ENCODE results near the gene SNRPD1.

Gene SNRPD1

GRCh38 chr18:21663578-21663977, 51.5 kb downstream of the SNRPD1 start:
- no peak overlapping the region for H2BK5ac ChIP-seq (ENCODE audit: low read length)
- no peak overlapping the region for H3K14ac ChIP-seq (ENCODE audit: low read length)
- no peak overlapping the region for H4K8ac ChIP-seq (ENCODE audit: low read depth, low read length)
- no peaks in the 10 kb centered on the region for H3K79me1 ChIP-seq (ENCODE audit: low read depth, low read length)
- no peak for DNase-seq (ENCODE audit: low spot score)
- no peaks in the 10 kb centered on the region for H3K4me1 ChIP-seq (ENCODE audit: control insufficient read depth in 2 of 2, insufficient read depth in 1 of 2, low read depth in 1 of 2, low read length in 2 of 2)
- no peak overlapping the region for H2BK12ac ChIP-seq (ENCODE audit: low read length)
- no peak overlapping the region for H3K18ac ChIP-seq (ENCODE audit: low read length)
- H4K91ac ChIP-seq (ENCODE audit: low read depth, low read length, poor library complexity), result no peak overlapping the region
- H2BK15ac ChIP-seq (ENCODE audit: low read length), result no peak overlapping the region
- H2AFZ ChIP-seq (ENCODE audit: low read length), result no peak overlapping the region
- H2AK5ac ChIP-seq (ENCODE audit: low read depth, low read length), result no peak overlapping the region
- no peak overlapping the region for H3K27ac ChIP-seq (replicated peaks; ENCODE audit: low read length)
- peaks cover 0 to 25% of the 10 kb centered on the region in 2 donors for H3K36me3 ChIP-seq (replicated peaks in 1 of 2; ENCODE audit: control insufficient read depth in 2 of 2, insufficient read depth in 2 of 2, low read length in 2 of 2)
- no peak overlapping the region for H3K4ac ChIP-seq (ENCODE audit: low read length)
- no peak overlapping the region for H3K4me3 ChIP-seq (ENCODE audit: low read length in 2 of 2)
- no peak overlapping the region for H3K4me2 ChIP-seq (ENCODE audit: insufficient read depth, low read length, poor library complexity, severe bottlenecking)
- H2BK120ac ChIP-seq (ENCODE audit: low read depth, low read length), result no peak overlapping the region
- no peak overlapping the region for H3K23ac ChIP-seq (ENCODE audit: low read depth, low read length, poor library complexity)
- no peak overlapping the region for H3K9ac ChIP-seq (ENCODE audit: low read depth, low read length, poor library complexity)
- WGBS, 2 donors (ENCODE audit: extremely low coverage in 2 of 2, insufficient read length in 2 of 2, insufficient replicate concordance in 1 of 2), result 100% methylated on average over 1 of the region's 7 CpGs; no CpG with 5 or more reads in 1 of the 2 donors
- H3K27me3 ChIP-seq (ENCODE audit: control insufficient read depth in 3 of 3, insufficient read depth in 3 of 3, low read depth in 1 of 3, low read length in 3 of 3), result no peaks in the 10 kb centered on the region
- H3K9me3 ChIP-seq (replicated peaks in 1 of 2; ENCODE audit: control insufficient read depth in 2 of 2, insufficient read depth in 1 of 2, low read depth in 1 of 2, low read length in 2 of 2), result no peaks in the 10 kb centered on the region

GRCh38 chr18:21664069-21664468, 52.0 kb downstream of the SNRPD1 start:
- Histone ChIP-seq H3K27ac (replicated peaks; ENCODE audit: low read length) (no peak overlapping the region), H2AK5ac (ENCODE audit: low read depth, low read length) (no peak overlapping the region), H3K14ac (ENCODE audit: low read length) (no peak overlapping the region), H3K4ac (ENCODE audit: low read length) (no peak overlapping the region), H2BK15ac (ENCODE audit: low read length) (no peak overlapping the region), H3K27me3 (ENCODE audit: control insufficient read depth in 3 of 3, insufficient read depth in 3 of 3, low read depth in 1 of 3, low read length in 3 of 3) (no peaks in the 10 kb centered on the region), H3K4me1 (ENCODE audit: control insufficient read depth in 2 of 2, insufficient read depth in 1 of 2, low read depth in 1 of 2, low read length in 2 of 2) (no peaks in the 10 kb centered on the region), H3K4me3 (ENCODE audit: low read length in 2 of 2) (no peak overlapping the region), H3K9me3 (replicated peaks in 1 of 2; ENCODE audit: control insufficient read depth in 2 of 2, insufficient read depth in 1 of 2, low read depth in 1 of 2, low read length in 2 of 2) (no peaks in the 10 kb centered on the region), H3K36me3 (replicated peaks in 1 of 2; ENCODE audit: control insufficient read depth in 2 of 2, insufficient read depth in 2 of 2, low read length in 2 of 2) (peaks cover 0 to 24% of the 10 kb centered on the region in 2 donors), H2BK120ac (ENCODE audit: low read depth, low read length) (no peak overlapping the region), H2BK12ac (ENCODE audit: low read length) (no peak overlapping the region), H4K91ac (ENCODE audit: low read depth, low read length, poor library complexity) (no peak overlapping the region), H2BK5ac (ENCODE audit: low read length) (no peak overlapping the region), H3K9ac (ENCODE audit: low read depth, low read length, poor library complexity) (no peak overlapping the region), H3K23ac (ENCODE audit: low read depth, low read length, poor library complexity) (no peak overlapping the region), H3K18ac (ENCODE audit: low read length) (no peak overlapping the region), H3K79me1 (ENCODE audit: low read depth, low read length) (no peaks in the 10 kb centered on the region), H4K8ac (ENCODE audit: low read depth, low read length) (no peak overlapping the region), H3K4me2 (ENCODE audit: insufficient read depth, low read length, poor library complexity, severe bottlenecking) (no peak overlapping the region), H2AFZ (ENCODE audit: low read length) (no peak overlapping the region)
- WGBS, 2 donors (ENCODE audit: extremely low coverage in 2 of 2, insufficient read length in 2 of 2, insufficient replicate concordance in 1 of 2), result no CpG with 5 or more reads among the region's 2 CpGs
- DNase-seq (ENCODE audit: low spot score), result no peak

DNA sequence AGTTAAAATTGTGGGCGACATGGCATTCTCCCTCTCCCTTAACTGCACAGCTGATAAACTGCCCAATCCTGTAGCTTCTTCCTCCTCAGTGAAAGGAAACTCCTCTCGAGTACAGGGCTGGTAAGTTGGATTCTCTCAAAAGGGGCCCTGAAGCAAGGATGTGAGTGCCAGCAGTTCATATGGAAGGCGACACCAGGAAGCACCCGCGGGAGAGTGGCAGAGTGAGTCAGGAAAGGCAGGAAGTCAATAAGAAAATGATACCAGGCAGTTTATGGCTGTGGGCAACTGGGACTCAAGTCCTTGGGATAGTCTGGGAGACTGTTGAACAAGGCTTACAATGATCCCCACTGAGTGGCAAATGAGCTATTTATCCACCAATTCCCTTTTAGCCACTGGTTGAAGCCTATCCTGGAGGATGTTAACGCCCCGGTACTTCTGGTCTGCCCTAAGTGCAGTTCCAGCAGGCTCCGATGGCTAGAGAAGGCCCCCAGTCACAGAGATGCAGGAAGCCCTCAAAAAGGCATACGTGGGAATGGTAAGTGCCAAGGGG, 57.7 kb downstream of the SNRPD1 start:
- Histone ChIP-seq H2BK5ac (ENCODE audit: low read length) (no peak overlapping the region), H4K8ac (ENCODE audit: low read depth, low read length) (no peak overlapping the region), H3K27me3 (ENCODE audit: control insufficient read depth in 3 of 3, insufficient read depth in 3 of 3, low read depth in 1 of 3, low read length in 3 of 3) (no peaks in the 10 kb centered on the region), H3K4me2 (ENCODE audit: insufficient read depth, low read length, poor library complexity, severe bottlenecking) (no peak overlapping the region), H2BK120ac (ENCODE audit: low read depth, low read length) (no peak overlapping the region), H3K4me3 (ENCODE audit: low read length in 2 of 2) (no peak overlapping the region), H2AK5ac (ENCODE audit: low read depth, low read length) (no peak overlapping the region), H2BK15ac (ENCODE audit: low read length) (no peak overlapping the region), H2BK12ac (ENCODE audit: low read length) (no peak overlapping the region), H3K79me1 (ENCODE audit: low read depth, low read length) (no peaks in the 10 kb centered on the region), H3K14ac (ENCODE audit: low read length) (no peak overlapping the region), H2AFZ (ENCODE audit: low read length) (no peak overlapping the region), H3K4ac (ENCODE audit: low read length) (no peak overlapping the region), H3K36me3 (replicated peaks in 1 of 2; ENCODE audit: control insufficient read depth in 2 of 2, insufficient read depth in 2 of 2, low read length in 2 of 2) (no peaks in the 10 kb centered on the region), H3K9me3 (replicated peaks in 1 of 2; ENCODE audit: control insufficient read depth in 2 of 2, insufficient read depth in 1 of 2, low read depth in 1 of 2, low read length in 2 of 2) (no peaks in the 10 kb centered on the region), H3K4me1 (ENCODE audit: control insufficient read depth in 2 of 2, insufficient read depth in 1 of 2, low read depth in 1 of 2, low read length in 2 of 2) (peaks cover 0 to under 1% of the 10 kb centered on the region in 2 donors), H3K9ac (ENCODE audit: low read depth, low read length, poor library complexity) (no peak overlapping the region), H3K27ac (replicated peaks; ENCODE audit: low read length) (no peak overlapping the region), H3K23ac (ENCODE audit: low read depth, low read length, poor library complexity) (no peak overlapping the region), H4K91ac (ENCODE audit: low read depth, low read length, poor library complexity) (no peak overlapping the region), H3K18ac (ENCODE audit: low read length) (no peak overlapping the region)
- no peak for DNase-seq (ENCODE audit: low spot score)
- no CpG with 5 or more reads among the region's 9 CpGs for WGBS, 2 donors (ENCODE audit: extremely low coverage in 2 of 2, insufficient read length in 2 of 2, insufficient replicate concordance in 1 of 2)

GRCh38 chr18:21672521-21673267, 60.6 kb downstream of the SNRPD1 start:
- H3K14ac ChIP-seq (ENCODE audit: low read length), result no peak overlapping the region
- H2BK15ac ChIP-seq (ENCODE audit: low read length), result no peak overlapping the region
- H3K36me3 ChIP-seq (replicated peaks in 1 of 2; ENCODE audit: control insufficient read depth in 2 of 2, insufficient read depth in 2 of 2, low read length in 2 of 2), result no peaks in the 10 kb centered on the region
- H3K4me1 ChIP-seq (ENCODE audit: control insufficient read depth in 2 of 2, insufficient read depth in 1 of 2, low read depth in 1 of 2, low read length in 2 of 2), result peaks cover 0 to 2% of the 10 kb centered on the region in 2 donors
- no peak overlapping the region for H2AK5ac ChIP-seq (ENCODE audit: low read depth, low read length)
- no peaks in the 10 kb centered on the region for H3K9me3 ChIP-seq (replicated peaks in 1 of 2; ENCODE audit: control insufficient read depth in 2 of 2, insufficient read depth in 1 of 2, low read depth in 1 of 2, low read length in 2 of 2)
- no peak overlapping the region for H3K4me2 ChIP-seq (ENCODE audit: insufficient read depth, low read length, poor library complexity, severe bottlenecking)
- no peak overlapping the region for H3K4ac ChIP-seq (ENCODE audit: low read length)
- WGBS, 2 donors (ENCODE audit: extremely low coverage in 2 of 2, insufficient read length in 2 of 2, insufficient replicate concordance in 1 of 2), result no CpG with 5 or more reads among the region's 3 CpGs
- H3K18ac ChIP-seq (ENCODE audit: low read length), result no peak overlapping the region
- H3K4me3 ChIP-seq (ENCODE audit: low read length in 2 of 2), result no peak overlapping the region
- no peak overlapping the region for H3K27ac ChIP-seq (replicated peaks; ENCODE audit: low read length)
- H4K8ac ChIP-seq (ENCODE audit: low read depth, low read length), result no peak overlapping the region
- no peak overlapping the region for H2BK12ac ChIP-seq (ENCODE audit: low read length)
- H3K23ac ChIP-seq (ENCODE audit: low read depth, low read length, poor library complexity), result no peak overlapping the region
- H2AFZ ChIP-seq (ENCODE audit: low read length), result no peak overlapping the region
- no peaks in the 10 kb centered on the region for H3K79me1 ChIP-seq (ENCODE audit: low read depth, low read length)
- no peak overlapping the region for H4K91ac ChIP-seq (ENCODE audit: low read depth, low read length, poor library complexity)
- no peak for DNase-seq (ENCODE audit: low spot score)
- H3K27me3 ChIP-seq (ENCODE audit: control insufficient read depth in 3 of 3, insufficient read depth in 3 of 3, low read depth in 1 of 3, low read length in 3 of 3), result no peaks in the 10 kb centered on the region
- H2BK5ac ChIP-seq (ENCODE audit: low read length), result no peak overlapping the region
- H2BK120ac ChIP-seq (ENCODE audit: low read depth, low read length), result no peak overlapping the region
- no peak overlapping the region for H3K9ac ChIP-seq (ENCODE audit: low read depth, low read length, poor library complexity)
